H1 (cell line): ENCODE data around the gene FLT3. TPM values are rescaled to one million over a fixed set of nuclear protein-coding genes. Genes with fewer than 3 reads are reported as not detected.

ENCODE experiments used
- CTCF ChIA-PET: fragments of 300-600 bp; sonication (Branson Sonifier 250); formaldehyde crosslinking; loops from one replicate; lab custom pipeline; 2021; ENCODE audit not compliant: partially characterized antibody; lab: Charles Lee
- POLR2A ChIA-PET: fragments of 300-600 bp; sonication (Branson Sonifier 250); formaldehyde crosslinking; loops from one replicate; lab custom pipeline; 2021; ENCODE audit warnings: inconsistent platforms; ENCODE audit not compliant: partially characterized antibody; lab: Charles Lee
- DNase-seq, 2 experiments: peaks; one replicate each; pipeline versions ENCODE4 v3.0.0 to v3.0.0-alpha.2; 2010 to 2022; ENCODE audit warnings: low spot score in 2 of 2, low read depth in 1 of 2, mixed read lengths in 1 of 2
- FAIRE-seq: peaks from 2 replicates; lab custom pipeline; 2011; peaks lifted over from hg19 to GRCh38; lab: Jason Lieb, UNC
- H2AFZ ChIP-seq: 2 replicates; pipeline ENCODE4 v1.8.1; 2012; ENCODE audit warnings: low read length, inconsistent platforms
- H2AK5ac ChIP-seq: 2 replicates; pipeline ENCODE4 v1.6.1; 2013; ENCODE audit warnings: low read depth, low read length
- H2BK120ac ChIP-seq: replicated peaks from 2 replicates; pipeline ENCODE3; 2013; ENCODE audit warnings: low read depth, low read length, inconsistent platforms
- H2BK12ac ChIP-seq: 2 replicates; pipeline ENCODE4 v1.6.1; 2013; ENCODE audit warnings: low read depth, low read length
- H2BK15ac ChIP-seq: 2 replicates; pipeline ENCODE4 v1.6.1; 2013; ENCODE audit warnings: low read length
- H2BK20ac ChIP-seq: 2 replicates; pipeline ENCODE4 v1.6.1; 2013; ENCODE audit warnings: low read length
- H2BK5ac ChIP-seq: 2 replicates; pipeline ENCODE4 v1.6.1; 2013; ENCODE audit warnings: low read depth, low read length
- H3K14ac ChIP-seq: 2 replicates; pipeline ENCODE4 v1.6.1; 2013; ENCODE audit warnings: inconsistent platforms; ENCODE audit not compliant: insufficient read length
- H3K18ac ChIP-seq: 2 replicates; pipeline ENCODE4 v1.6.1; 2013; ENCODE audit warnings: low read length; ENCODE audit errors: extremely low read depth
- H3K23ac ChIP-seq: 2 replicates; pipeline ENCODE4 v1.6.1; 2013; ENCODE audit warnings: inconsistent platforms; ENCODE audit not compliant: insufficient read length
- H3K23me2 ChIP-seq: 2 replicates; pipeline ENCODE4 v1.6.1; 2013; ENCODE audit warnings: low read depth, low read length
- H3K27ac ChIP-seq: 2 replicates; pipeline ENCODE4 v1.6.1; 2011; ENCODE audit warnings: low read depth, low read length, inconsistent platforms
- H3K27me3 ChIP-seq, 4 experiments: replicated peaks in 1 of 4; 1 replicate in 1 of 4; 2 replicates in 3 of 4; pipeline versions ENCODE4 v1.6.1 to v1.8.1; 2011 to 2013; ENCODE audit warnings: low read length in 3 of 4, mild to moderate bottlenecking in 3 of 4, inconsistent platforms in 2 of 4, mixed read lengths in 2 of 4, moderate library complexity in 1 of 4; ENCODE audit not compliant: control insufficient read depth in 3 of 4, insufficient read depth in 3 of 4; ENCODE audit errors: extremely low read depth in 1 of 4
- H3K36me3 ChIP-seq, 4 experiments: 2 replicates each; pipeline versions ENCODE4 v1.6.1 to v1.8.1; 2011 to 2013; ENCODE audit warnings: mild to moderate bottlenecking in 4 of 4, low read length in 3 of 4, moderate library complexity in 2 of 4, control low read depth in 1 of 4, inconsistent platforms in 1 of 4; ENCODE audit not compliant: insufficient read depth in 4 of 4, control insufficient read depth in 2 of 4
- H3K4ac ChIP-seq: replicated peaks from 2 replicates; pipeline ENCODE3; 2013; ENCODE audit warnings: low read length, low read depth, mixed read lengths, inconsistent platforms; ENCODE audit not compliant: insufficient read length
- H3K4me1 ChIP-seq, 4 experiments: replicated peaks in 1 of 4; 1 replicate in 1 of 4; 2 replicates in 3 of 4; pipeline versions ENCODE4 v1.6.1 to v1.8.1; 2011 to 2013; ENCODE audit warnings: low read length in 3 of 4, inconsistent platforms in 2 of 4, mixed read lengths in 1 of 4; ENCODE audit not compliant: insufficient read depth in 4 of 4, control insufficient read depth in 3 of 4
- H3K4me2 ChIP-seq, 2 experiments: 2 replicates each; pipeline versions ENCODE4 v1.6.1 to v1.8.1; 2011 to 2013; ENCODE audit warnings: low read depth in 2 of 2, low read length in 2 of 2, control low read depth in 1 of 2, inconsistent platforms in 1 of 2, mild to moderate bottlenecking in 1 of 2; ENCODE audit not compliant: insufficient read depth in 1 of 2
- H3K4me3 ChIP-seq, 4 experiments: fragments of 200-600, 300-600 bp in 1 of 4; sonication (generic), shearing (Covaris generic), sonication (Bioruptor Twin) in 1 of 4; 2 replicates each; pipeline versions ENCODE4 v1.5.1 to v1.8.1; 2011 to 2016; ENCODE audit warnings: low read length in 4 of 4, low read depth in 3 of 4, control low read depth in 2 of 4, inconsistent platforms in 2 of 4, mild to moderate bottlenecking in 2 of 4, mixed read lengths in 1 of 4, moderate library complexity in 1 of 4; ENCODE audit not compliant: insufficient read depth in 2 of 4; ENCODE audit errors: extremely low read depth in 1 of 4
- H3K56ac ChIP-seq: replicated peaks from 2 replicates; pipeline ENCODE3; 2013; ENCODE audit warnings: low read depth, mild to moderate bottlenecking, mixed read lengths, low read length, inconsistent platforms; ENCODE audit not compliant: insufficient read length
- H3K79me1 ChIP-seq: 2 replicates; pipeline ENCODE4 v1.6.1; 2013; ENCODE audit warnings: low read depth, low read length, control low read depth
- H3K79me2 ChIP-seq, 2 experiments: 2 replicates each; pipeline versions ENCODE4 v1.6.1 to v1.8.1; 2012 to 2013; ENCODE audit warnings: low read length in 2 of 2, mild to moderate bottlenecking in 2 of 2, inconsistent platforms in 1 of 2; ENCODE audit not compliant: insufficient read depth in 2 of 2, control insufficient read depth in 1 of 2
- H3K9ac ChIP-seq, 4 experiments: replicated peaks in 1 of 4; 1 replicate in 1 of 4; 2 replicates in 3 of 4; pipeline versions ENCODE4 v1.6.1 to v1.8.1; 2011 to 2013; ENCODE audit warnings: low read depth in 3 of 4, low read length in 3 of 4, control low read depth in 2 of 4, mild to moderate bottlenecking in 2 of 4, moderate library complexity in 2 of 4, inconsistent platforms in 1 of 4; ENCODE audit errors: extremely low read depth in 1 of 4
- H3K9me3 ChIP-seq, 2 experiments: 2 replicates each; pipeline versions ENCODE4 v1.6.1 to v1.8.1; 2012 to 2013; ENCODE audit warnings: mild to moderate bottlenecking in 2 of 2, moderate library complexity in 2 of 2, control low read depth in 1 of 2, inconsistent platforms in 1 of 2, low read depth in 1 of 2, low read length in 1 of 2, mixed read lengths in 1 of 2; ENCODE audit not compliant: insufficient read depth in 2 of 2
- H4K20me1 ChIP-seq, 2 experiments: replicated peaks in 1 of 2; 2 replicates each; pipeline versions ENCODE3 to v1.8.1; 2011 to 2013; ENCODE audit warnings: inconsistent platforms in 2 of 2, low read length in 2 of 2, mild to moderate bottlenecking in 1 of 2; ENCODE audit not compliant: insufficient read depth in 2 of 2, control insufficient read depth in 1 of 2
- H4K5ac ChIP-seq: 2 replicates; pipeline ENCODE4 v1.6.1; 2013; ENCODE audit warnings: low read length, low read depth, mixed read lengths, inconsistent platforms; ENCODE audit not compliant: insufficient read length
- H4K8ac ChIP-seq: 2 replicates; pipeline ENCODE4 v1.8.0; 2013; ENCODE audit warnings: mild to moderate bottlenecking, moderate library complexity, low read length, inconsistent platforms; ENCODE audit not compliant: insufficient read depth; ENCODE audit errors: extremely low read depth
- H4K91ac ChIP-seq: replicated peaks from 2 replicates; pipeline ENCODE3; 2013; ENCODE audit warnings: low read length, mixed read lengths, inconsistent platforms; ENCODE audit not compliant: insufficient read length
- CHD1 ChIP-seq: IDR thresholded peaks from 2 replicates; pipeline ENCODE4 v1.6.1; 2012; ENCODE audit warnings: low read depth, low read length, improper control_type of control experiment
- EGR1 ChIP-seq: IDR thresholded peaks from 2 replicates; pipeline ENCODE4 v1.6.1; 2011; ENCODE audit warnings: low read depth, low read length, borderline replicate concordance
- EP300 ChIP-seq, 2 experiments: IDR thresholded peaks; 1 replicate in 1 of 2; 2 replicates in 1 of 2; pipeline ENCODE4 v1.6.1; 2011 to 2012; ENCODE audit warnings: low read depth in 2 of 2, low read length in 2 of 2, mild to moderate bottlenecking in 2 of 2, borderline replicate concordance in 1 of 2, inconsistent platforms in 1 of 2, moderate library complexity in 1 of 2
- HDAC2 ChIP-seq, 2 experiments: fragments of 300-600 bp in 1 of 2; sonication (generic) in 1 of 2; IDR thresholded peaks; 2 replicates each; pipeline ENCODE4 v1.6.1; 2011 to 2012; ENCODE audit warnings: low read depth in 2 of 2, low read length in 2 of 2, mild to moderate bottlenecking in 2 of 2, moderate library complexity in 2 of 2, borderline replicate concordance in 1 of 2, inconsistent platforms in 1 of 2
- JUND ChIP-seq: IDR thresholded peaks from 2 replicates; pipeline ENCODE4 v1.6.1; 2011; ENCODE audit warnings: mild to moderate bottlenecking, improper control_type of control experiment, low read length
- RXRA ChIP-seq: IDR thresholded peaks from 2 replicates; pipeline ENCODE4 v1.6.1; 2011; ENCODE audit warnings: low read depth, mild to moderate bottlenecking, low read length, moderate library complexity; ENCODE audit not compliant: insufficient read depth
- TCF12 ChIP-seq: IDR thresholded peaks from 2 replicates; pipeline ENCODE4 v1.6.1; 2011; ENCODE audit warnings: low read depth, mild to moderate bottlenecking, low read length
- WGBS, 2 experiments: shearing (Covaris generic) in 1 of 2; methylation state at CpG; one replicate each; pipeline versions ENCODE4 v1.1.6 to v1.1.7; 2013 to 2015; ENCODE audit warnings: low lambda C conversion rate in 2 of 2, mixed read lengths in 2 of 2, inconsistent platforms in 1 of 2, low coverage in 1 of 2, missing lambda C conversion rate in 1 of 2; ENCODE audit not compliant: insufficient replicate concordance in 2 of 2, insufficient coverage in 1 of 2, insufficient read length in 1 of 2; ENCODE audit errors: extremely low coverage in 1 of 2, missing lambda C conversion rate in 1 of 2; 5-methylcytosine and 5-hydroxymethylcytosine counted together
- polyA plus RNA-seq, 7 experiments: library from polyadenylated mRNA; depleted of rRNA in 3 of 7; stranded (reverse) in 5 of 7; unstranded in 2 of 7; fragments of >200 nt in 5 of 7; fragments of 200-250 nt in 2 of 7; gene quantifications; 1 replicate in 5 of 7; 2 replicates in 1 of 7; 4 replicates in 1 of 7; pipeline versions ENCODE4 v1.2.1 to v1.2.3, GENCODE V29; 2011 to 2013; ENCODE audit warnings: missing spikeins in 2 of 7, mixed read lengths in 2 of 7
- total RNA-seq: library from RNA; stranded (reverse); fragmentation: NEBNext Ultra II Directional; extraction: Animal tissue kit (Norgen Biotek cat#: 25700); gene quantifications from 2 replicates; pipeline ENCODE4 v1.2.1, GENCODE V29; 2021

The FLT3 gene
- total and polyA plus RNA-seq, 2 of the 8 experiments (the other 6 are each of a cell fraction or from before 2014, with no cell fraction given): 0.44 to 0.71 TPM

GRCh38 chr13:27953676-27954405 lies 146.5 kb downstream of the FLT3 start:
- Histone ChIP-seq H3K14ac (no peak overlapping the region), H2BK12ac (no peak overlapping the region), H3K4ac (no peak overlapping the region), H3K18ac (no peak overlapping the region; the same call in 1 of the 2 replicates), H2AFZ (no peak overlapping the region), H2BK15ac (no peak overlapping the region), H3K27me3 (peaks cover 57 to 86% (median 73%) of the 10 kb centered on the region in 4 experiments), H3K4me3 (peak overlapping the region; percentile 5 to 61 (median 42)), H4K5ac (no peak overlapping the region), H4K91ac (no peak overlapping the region), H3K4me2 (peak overlapping the region; percentile 2 to 88), H3K4me1 (peaks cover 0 to 5% (median 3%) of the 10 kb centered on the region in 4 experiments; a peak in 4 of 7 replicates), H2BK120ac (no peak overlapping the region), H3K36me3 (no peaks in the 10 kb centered on the region; a peak in 1 of 8 replicates), H3K9ac (no peak overlapping the region), H3K23ac (no peak overlapping the region), H3K27ac (no peak overlapping the region), H2BK20ac (no peak overlapping the region), H3K9me3 (no peaks in the 10 kb centered on the region; a peak in 1 of 4 replicates), H4K20me1 (peaks cover 6 to 11% of the 10 kb centered on the region in 2 experiments), H2BK5ac (no peak overlapping the region), H3K23me2 (peaks cover 1% of the 10 kb centered on the region; the same call in 1 of the 2 replicates), H2AK5ac (no peak overlapping the region), H3K56ac (no peak overlapping the region), H3K79me2 (no peaks in the 10 kb centered on the region), H3K79me1 (no peaks in the 10 kb centered on the region), H4K8ac (peak overlapping the region; percentile 68; the same call in 1 of the 2 replicates)
- ChIA-PET CTCF (interaction anchor here (0.5 to 8.6 kb wide), 47 partner anchors 9 to 952 kb away, joined by 3 to 150 read pairs (median 5); partner anchors contain the start of genes CDX2, PDX1 and URAD), POLR2A (interaction anchor here (0.8 to 1.5 kb wide), 5 partner anchors 11 to 333 kb away, joined by 3 to 6 read pairs (median 3); partner anchors contain the start of gene PDX1)
- DNase-seq (peak in 1 of 2 experiments; percentile 95), FAIRE-seq (no peak)
- 1% methylated on average over 51 of the region's 71 CpGs; no CpG with 5 or more reads in 1 of the 2 experiments for WGBS, 2 experiments
- TF ChIP-seq HDAC2 (IDR thresholded peaks at IDR 0.05; ENCODE audit: borderline replicate concordance in 1 of 2, low read depth in 2 of 2, low read length in 2 of 2) (0 out of 4 replicates have a peak, but pooled peaks of 1 of the 2 experiments have one; percentile 21), JUND (0 out of 2 replicates have a peak, but pooled peaks have one; percentile 38), TCF12 (no peak), EP300 (IDR thresholded peaks at IDR 0.05; ENCODE audit: borderline replicate concordance in 1 of 2, low read depth in 2 of 2, low read length in 2 of 2) (0 out of 3 replicates have a peak, but pooled peaks of 1 of the 2 experiments have one; percentile 64), RXRA (no peak), CHD1 (no peak), EGR1 (peak; percentile 31; the same call in 1 of the 2 replicates)
